Panc1 (cell line): ENCODE measurements around the gene SPATS2L.

Source experiments
- POLR2AphosphoS5 ChIP-seq: IDR thresholded peaks from 2 replicates; pipeline ENCODE4 v1.6.1; 2012; ENCODE audit warnings: mild to moderate bottlenecking, low read depth, low read length, moderate library complexity
- SIN3A ChIP-seq: IDR thresholded peaks from 2 replicates; pipeline ENCODE4 v1.6.1; 2012; ENCODE audit warnings: low read depth, mild to moderate bottlenecking, low read length, moderate library complexity, borderline replicate concordance; ENCODE audit not compliant: insufficient read depth
- TCF7L2 ChIP-seq: IDR thresholded peaks from 2 replicates; pipeline ENCODE4 v1.6.1; 2011; ENCODE audit warnings: mild to moderate bottlenecking, low read depth, low read length, inconsistent platforms
- TF ChIP-seq, protein P1 (sequence below): fragments of 450-650 bp; IDR thresholded peaks from 2 replicates; pipeline ENCODE4 v1.5.1; 2017; ENCODE audit warnings: mild to moderate bottlenecking
- TF ChIP-seq, protein P2 (sequence below), 2 experiments: IDR thresholded peaks; 2 replicates each; pipeline ENCODE4 v1.6.1; 2011 to 2012; ENCODE audit warnings: low read depth in 2 of 2, control low read depth in 1 of 2, low read length in 1 of 2, mild to moderate bottlenecking in 1 of 2, moderate library complexity in 1 of 2; ENCODE audit not compliant: insufficient read depth in 1 of 2

DNA sequence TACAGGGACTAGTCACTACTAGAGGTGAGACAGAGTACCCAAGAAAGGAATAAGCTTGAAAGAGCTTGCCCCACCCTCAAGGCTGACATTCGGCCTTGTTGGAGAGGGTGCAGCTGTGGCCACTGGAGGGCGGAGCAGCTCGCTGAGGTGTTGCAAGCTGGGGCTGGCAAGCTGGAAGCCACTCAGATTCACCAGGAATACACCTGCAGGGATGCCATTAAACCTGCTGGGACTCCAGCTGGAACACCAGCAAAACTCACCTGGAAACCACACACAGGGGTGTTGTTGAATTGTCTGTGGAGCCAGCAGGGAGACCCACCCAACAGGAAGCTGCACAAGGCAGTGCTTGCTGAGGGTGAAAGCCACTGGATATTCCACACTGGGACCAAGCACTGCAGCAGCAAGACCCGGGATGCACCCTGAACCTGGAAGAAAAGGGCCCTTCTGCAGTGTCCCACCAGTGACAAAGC is 177.3 kb downstream of the SPATS2L start:
- TF ChIP-seq POLR2AphosphoS5 (peak; percentile 66), SIN3A (no peak), TCF7L2 (no peak)
- TF ChIP-seq, protein P1, sequence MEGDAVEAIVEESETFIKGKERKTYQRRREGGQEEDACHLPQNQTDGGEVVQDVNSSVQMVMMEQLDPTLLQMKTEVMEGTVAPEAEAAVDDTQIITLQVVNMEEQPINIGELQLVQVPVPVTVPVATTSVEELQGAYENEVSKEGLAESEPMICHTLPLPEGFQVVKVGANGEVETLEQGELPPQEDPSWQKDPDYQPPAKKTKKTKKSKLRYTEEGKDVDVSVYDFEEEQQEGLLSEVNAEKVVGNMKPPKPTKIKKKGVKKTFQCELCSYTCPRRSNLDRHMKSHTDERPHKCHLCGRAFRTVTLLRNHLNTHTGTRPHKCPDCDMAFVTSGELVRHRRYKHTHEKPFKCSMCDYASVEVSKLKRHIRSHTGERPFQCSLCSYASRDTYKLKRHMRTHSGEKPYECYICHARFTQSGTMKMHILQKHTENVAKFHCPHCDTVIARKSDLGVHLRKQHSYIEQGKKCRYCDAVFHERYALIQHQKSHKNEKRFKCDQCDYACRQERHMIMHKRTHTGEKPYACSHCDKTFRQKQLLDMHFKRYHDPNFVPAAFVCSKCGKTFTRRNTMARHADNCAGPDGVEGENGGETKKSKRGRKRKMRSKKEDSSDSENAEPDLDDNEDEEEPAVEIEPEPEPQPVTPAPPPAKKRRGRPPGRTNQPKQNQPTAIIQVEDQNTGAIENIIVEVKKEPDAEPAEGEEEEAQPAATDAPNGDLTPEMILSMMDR, result peak; percentile 80
- TF ChIP-seq, protein P2, sequence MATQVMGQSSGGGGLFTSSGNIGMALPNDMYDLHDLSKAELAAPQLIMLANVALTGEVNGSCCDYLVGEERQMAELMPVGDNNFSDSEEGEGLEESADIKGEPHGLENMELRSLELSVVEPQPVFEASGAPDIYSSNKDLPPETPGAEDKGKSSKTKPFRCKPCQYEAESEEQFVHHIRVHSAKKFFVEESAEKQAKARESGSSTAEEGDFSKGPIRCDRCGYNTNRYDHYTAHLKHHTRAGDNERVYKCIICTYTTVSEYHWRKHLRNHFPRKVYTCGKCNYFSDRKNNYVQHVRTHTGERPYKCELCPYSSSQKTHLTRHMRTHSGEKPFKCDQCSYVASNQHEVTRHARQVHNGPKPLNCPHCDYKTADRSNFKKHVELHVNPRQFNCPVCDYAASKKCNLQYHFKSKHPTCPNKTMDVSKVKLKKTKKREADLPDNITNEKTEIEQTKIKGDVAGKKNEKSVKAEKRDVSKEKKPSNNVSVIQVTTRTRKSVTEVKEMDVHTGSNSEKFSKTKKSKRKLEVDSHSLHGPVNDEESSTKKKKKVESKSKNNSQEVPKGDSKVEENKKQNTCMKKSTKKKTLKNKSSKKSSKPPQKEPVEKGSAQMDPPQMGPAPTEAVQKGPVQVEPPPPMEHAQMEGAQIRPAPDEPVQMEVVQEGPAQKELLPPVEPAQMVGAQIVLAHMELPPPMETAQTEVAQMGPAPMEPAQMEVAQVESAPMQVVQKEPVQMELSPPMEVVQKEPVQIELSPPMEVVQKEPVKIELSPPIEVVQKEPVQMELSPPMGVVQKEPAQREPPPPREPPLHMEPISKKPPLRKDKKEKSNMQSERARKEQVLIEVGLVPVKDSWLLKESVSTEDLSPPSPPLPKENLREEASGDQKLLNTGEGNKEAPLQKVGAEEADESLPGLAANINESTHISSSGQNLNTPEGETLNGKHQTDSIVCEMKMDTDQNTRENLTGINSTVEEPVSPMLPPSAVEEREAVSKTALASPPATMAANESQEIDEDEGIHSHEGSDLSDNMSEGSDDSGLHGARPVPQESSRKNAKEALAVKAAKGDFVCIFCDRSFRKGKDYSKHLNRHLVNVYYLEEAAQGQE (IDR thresholded peaks at IDR 0.05; ENCODE audit: insufficient read depth in 1 of 2, low read depth in 2 of 2, low read length in 1 of 2), result no peak
